NCI-H1105 treated with DMSO at 0.1 percent for 48 hours (cell line): ENCODE measurements around the gene PRR15.

Source experiments
- DNase-seq: peaks from one replicate; lab custom pipeline; 2025; lab: John Stamatoyannopoulos, UW

The PRR15 gene

DNA sequence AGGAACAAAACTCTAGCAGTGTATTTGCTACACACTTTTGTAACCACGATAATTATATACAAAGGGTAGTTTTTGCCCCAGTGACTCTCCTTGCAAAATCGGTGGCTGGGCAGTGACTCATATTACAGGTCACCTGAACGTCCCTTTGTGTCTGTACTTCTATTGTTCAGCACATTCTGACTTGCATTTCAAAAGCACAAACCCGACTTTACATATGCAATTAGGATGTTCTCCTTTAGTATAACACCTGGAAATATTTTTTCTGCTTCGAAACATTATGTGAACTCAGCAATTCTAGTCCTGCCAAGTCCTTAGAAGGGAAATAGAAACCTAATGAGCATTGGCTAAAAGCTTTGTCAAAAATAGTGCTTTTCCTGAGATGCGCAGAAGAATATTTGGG is 6.0 kb downstream of the PRR15 start:
- DNase-seq, result peak; percentile 65

DNA sequence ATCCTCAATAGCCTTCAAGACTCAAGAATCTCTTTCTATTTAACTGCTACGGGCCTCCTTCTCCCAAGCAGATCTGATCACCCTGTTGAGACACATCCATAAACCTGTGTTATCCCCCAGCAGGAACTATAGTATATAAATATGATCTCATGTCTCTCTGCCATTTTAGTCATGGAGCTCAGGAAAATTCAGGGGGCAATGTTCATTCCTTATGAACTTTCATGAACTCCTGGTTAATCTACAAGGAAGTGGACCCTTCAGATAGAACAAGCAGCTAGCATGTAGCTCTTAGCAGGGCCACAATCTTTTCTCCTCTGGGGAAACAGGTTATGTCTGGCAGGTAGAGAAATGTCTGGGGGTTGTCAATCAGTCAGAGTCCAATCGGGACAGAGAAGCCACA is 8.9 kb downstream of the PRR15 start:
- DNase-seq, result no peak

- no peak for DNase-seq
These were observed 9.9 kb downstream of the PRR15 start for GRCh38 chr7:29573567-29573966.

DNA sequence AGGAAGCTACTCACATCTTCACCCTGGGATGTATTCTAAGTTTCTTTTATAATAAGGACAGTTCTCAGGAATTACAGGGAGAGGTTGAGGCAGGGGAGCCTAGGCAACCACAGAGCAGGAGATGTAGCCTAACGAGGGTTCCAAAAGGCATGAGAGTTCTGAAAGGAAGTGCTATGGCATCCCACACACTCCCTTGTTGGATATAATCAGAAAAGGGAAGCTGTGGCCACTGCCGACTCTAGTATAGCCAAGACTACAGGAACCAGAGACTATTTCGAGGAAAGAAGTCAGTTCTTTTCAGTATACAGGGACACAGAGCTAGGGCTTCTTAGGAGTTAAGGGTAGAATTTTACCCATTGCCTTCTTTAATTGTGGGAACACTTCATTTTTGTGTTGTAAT is 11.0 kb downstream of the PRR15 start:
- DNase-seq, result no peak

DNA sequence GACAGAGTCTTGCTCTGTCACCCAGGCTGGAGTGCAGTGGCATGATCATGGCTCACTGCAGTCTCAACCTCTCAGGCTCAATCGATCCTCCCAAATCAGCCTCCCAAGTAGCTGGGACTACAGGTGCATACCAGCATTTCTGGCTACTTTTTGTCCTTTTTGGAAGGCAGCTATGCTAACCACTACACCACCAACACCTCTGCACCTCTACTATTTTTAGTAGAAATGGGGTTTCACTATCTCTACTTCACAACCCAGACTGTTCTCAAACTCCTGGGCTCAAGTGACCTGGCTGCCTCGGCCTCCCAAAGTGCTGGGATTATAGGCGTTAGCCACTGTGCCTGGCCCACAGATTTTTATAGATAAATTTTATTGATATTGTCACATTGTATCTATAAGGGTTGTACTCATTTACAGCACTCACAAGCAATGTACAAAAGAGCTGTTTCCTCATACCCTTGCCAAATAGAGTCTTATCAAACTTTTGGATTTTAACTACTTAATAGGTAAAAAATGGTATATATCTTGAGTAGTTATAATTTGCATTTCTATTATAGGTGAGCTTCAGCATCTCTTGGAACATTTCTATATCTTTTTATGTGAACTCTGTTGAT is 23.7 kb downstream of the PRR15 start:
- DNase-seq, result no peak

- no peak for DNase-seq
These were observed 24.6 kb downstream of the PRR15 start for GRCh38 chr7:29588212-29588611.

- DNase-seq, result peak; percentile 32
These were observed 25.5 kb downstream of the PRR15 start for GRCh38 chr7:29588900-29589696.

GRCh38 chr7:29592866-29593265 is 29.2 kb downstream of the PRR15 start:
- no peak for DNase-seq

DNA sequence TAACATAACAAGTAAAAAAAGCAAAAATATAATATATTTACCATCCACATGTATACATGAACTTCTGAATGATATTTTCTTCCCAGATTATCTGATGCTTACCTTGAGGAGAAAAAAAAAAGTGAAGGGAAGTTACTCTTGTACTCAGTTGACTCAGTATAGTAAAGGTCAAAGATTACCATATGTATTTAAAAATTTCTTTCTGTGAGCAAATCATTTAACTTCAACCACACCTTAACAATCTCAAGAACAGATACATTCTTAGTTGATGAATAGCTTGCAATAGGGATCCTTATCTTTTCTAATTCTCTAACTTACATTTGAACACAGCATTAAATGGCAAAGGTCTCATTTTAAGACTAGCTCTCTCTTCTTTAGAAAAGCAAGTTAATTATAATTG is 29.8 kb downstream of the PRR15 start:
- no peak for DNase-seq

DNA sequence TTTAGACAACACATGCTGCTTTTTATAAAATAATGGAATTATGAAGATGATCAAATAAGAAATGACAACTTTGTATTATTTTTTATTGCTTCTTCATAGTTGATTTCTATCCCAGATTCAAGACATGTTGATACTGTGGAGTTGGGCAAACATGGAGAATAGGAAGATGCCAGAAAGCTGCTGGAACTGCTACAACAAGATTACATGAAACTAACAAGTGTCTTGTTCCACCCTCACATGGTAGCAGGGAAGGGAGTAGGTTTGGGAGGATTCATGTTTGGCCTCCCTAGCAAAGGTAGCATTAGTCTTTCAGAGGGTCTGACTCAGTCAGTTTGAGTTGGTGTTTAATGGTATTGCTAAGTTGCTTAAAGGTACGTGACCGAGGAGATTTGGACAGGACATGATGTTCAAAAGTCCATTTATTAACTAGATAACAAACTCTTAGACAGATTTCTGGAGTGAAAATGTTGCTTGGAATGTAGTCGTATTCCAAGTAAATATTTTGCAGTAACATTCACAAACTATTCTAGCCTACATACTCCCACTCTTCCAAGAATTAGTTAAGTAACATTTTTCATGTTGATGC is 33.1 kb downstream of the PRR15 start:
- no peak for DNase-seq

- DNase-seq, result no peak
These were observed 33.6 kb downstream of the PRR15 start for GRCh38 chr7:29597266-29597665.

GRCh38 chr7:29598137-29598536 is 34.5 kb downstream of the PRR15 start:
- DNase-seq, result no peak

DNA sequence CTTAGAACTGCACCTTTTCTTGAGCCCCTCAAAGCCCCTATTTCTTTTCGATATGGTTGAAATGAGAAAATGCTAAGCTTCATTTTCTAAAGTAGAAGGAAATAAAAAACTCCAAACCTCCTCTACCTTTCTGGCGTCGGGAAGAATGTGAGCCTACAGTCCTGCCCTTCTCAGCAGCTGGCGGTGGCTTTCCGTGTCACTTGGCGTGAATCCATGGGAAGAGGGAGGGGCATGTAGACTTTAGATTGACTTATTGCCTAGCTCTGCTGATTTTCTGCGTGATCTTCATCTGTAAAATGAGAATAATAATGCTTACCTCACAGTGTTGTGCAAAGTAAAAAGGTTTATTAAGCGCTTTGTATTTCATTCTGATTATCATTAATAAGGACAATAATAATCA is 35.0 kb downstream of the PRR15 start:
- DNase-seq, result peak; percentile 76

DNA sequence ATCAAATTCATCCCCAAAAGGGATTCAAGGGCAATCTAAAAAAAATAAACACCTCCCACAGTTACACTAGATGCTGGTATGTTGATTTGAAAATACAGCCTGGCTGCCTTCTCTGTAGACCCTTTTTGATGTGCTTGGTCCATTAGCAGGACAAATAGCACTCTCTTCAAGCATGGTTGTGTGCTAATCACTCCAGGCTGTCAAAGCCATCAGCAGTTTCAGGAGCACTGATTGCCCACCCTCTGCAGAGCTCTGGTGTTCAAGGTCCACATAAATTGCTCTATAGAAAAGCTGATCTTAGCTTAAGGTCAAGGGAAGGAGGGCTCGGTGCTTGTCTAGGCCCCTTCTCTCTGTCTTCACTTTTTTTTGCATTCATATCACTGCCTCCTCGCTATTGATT is 35.4 kb downstream of the PRR15 start:
- DNase-seq, result no peak

DNA sequence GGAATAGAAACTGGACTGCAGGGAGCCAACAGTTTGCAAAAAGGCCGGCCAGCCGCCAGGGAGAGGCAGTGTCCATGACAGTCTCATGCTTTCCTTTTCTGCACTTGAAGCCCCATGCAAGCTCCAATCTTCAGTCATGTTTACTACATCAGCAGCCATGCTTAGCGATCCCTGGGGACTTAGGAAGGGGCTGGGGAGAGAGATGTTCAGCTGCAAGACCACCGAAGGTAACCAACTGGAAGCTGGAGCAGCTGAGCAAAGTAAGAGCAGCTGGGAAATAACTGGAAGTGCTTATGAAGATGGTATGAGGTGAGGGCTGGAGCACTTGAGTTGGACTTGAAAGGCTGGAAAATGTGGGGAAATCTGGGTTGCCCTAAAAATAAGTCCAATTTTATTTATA is 37.0 kb downstream of the PRR15 start:
- no peak for DNase-seq

- DNase-seq, result no peak
These were observed 40.4 kb downstream of the PRR15 start for GRCh38 chr7:29604052-29604451.

GRCh38 chr7:29604702-29605101 is 41.1 kb downstream of the PRR15 start:
- no peak for DNase-seq

DNA sequence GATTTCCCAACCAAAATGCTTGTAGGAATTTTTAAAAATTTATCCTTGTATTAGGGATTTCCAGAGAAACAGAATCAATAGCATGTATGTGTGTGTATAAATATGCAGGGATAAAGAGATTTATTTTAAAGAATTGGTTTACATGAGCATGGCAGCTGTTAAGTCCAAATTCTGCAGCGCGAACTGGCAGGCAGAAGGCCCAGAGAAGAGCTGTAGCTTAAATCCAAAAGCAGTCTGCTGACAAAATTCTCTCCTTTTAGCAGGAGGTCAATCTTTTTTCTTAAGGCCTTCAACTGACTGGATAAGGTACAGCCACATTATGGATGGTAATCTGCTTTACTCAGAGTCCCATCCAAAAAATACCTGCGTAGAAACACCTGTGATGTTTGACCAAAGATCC is 42.0 kb downstream of the PRR15 start:
- no peak for DNase-seq

DNA sequence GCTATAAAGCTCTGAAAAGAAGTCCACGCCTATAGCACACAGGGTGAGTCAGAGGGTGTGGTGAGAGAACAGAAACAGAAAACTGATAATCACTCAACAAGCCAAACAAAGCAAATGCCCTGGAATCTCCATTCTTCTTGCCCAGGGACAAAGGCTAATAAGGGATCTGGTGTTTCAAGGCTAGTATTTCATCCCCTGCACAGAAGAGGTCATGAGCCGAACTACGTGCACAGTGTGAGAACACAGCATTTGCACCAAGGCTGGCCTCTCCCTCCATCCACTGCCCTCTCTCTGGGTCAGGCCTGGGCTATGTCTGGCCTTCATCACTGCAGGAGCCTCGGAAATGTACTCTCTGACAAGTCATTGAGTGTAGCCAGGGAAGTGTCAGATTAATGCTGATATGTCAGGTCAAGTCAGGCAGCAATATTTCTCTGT is 42.7 kb downstream of the PRR15 start:
- no peak for DNase-seq

- no peak for DNase-seq
These were observed 43.2 kb downstream of the PRR15 start for GRCh38 chr7:29606830-29607229.

GRCh38 chr7:29607259-29607658 is 43.6 kb downstream of the PRR15 start:
- DNase-seq, result no peak

DNA sequence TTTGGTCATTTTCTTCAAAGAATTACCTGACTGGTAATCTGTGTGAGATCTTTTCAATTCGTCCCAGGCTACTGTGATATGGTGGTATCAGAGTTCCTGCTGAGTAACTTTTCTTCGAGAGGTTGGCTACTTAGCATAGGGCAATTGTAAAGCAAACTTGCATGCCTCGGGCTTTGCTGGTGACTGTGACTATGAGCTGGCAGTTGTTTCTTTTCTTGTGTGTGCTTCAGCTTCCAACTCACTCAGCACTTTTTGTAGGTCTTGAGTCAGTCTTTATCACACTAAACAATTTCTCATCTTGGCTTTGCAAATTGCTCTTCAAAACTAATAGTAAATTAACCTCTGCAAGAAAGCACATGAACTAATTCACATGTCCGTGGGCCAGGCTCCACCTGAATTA is 44.3 kb downstream of the PRR15 start:
- no peak for DNase-seq
